ENCODE results near the gene NCKAP5L.
"Not testable (repeated sequence)": the region's sequence is repeated elsewhere in the genome, so short reads cannot be mapped to it uniquely, and the experiment has no call there.

Gene NCKAP5L

DNA sequence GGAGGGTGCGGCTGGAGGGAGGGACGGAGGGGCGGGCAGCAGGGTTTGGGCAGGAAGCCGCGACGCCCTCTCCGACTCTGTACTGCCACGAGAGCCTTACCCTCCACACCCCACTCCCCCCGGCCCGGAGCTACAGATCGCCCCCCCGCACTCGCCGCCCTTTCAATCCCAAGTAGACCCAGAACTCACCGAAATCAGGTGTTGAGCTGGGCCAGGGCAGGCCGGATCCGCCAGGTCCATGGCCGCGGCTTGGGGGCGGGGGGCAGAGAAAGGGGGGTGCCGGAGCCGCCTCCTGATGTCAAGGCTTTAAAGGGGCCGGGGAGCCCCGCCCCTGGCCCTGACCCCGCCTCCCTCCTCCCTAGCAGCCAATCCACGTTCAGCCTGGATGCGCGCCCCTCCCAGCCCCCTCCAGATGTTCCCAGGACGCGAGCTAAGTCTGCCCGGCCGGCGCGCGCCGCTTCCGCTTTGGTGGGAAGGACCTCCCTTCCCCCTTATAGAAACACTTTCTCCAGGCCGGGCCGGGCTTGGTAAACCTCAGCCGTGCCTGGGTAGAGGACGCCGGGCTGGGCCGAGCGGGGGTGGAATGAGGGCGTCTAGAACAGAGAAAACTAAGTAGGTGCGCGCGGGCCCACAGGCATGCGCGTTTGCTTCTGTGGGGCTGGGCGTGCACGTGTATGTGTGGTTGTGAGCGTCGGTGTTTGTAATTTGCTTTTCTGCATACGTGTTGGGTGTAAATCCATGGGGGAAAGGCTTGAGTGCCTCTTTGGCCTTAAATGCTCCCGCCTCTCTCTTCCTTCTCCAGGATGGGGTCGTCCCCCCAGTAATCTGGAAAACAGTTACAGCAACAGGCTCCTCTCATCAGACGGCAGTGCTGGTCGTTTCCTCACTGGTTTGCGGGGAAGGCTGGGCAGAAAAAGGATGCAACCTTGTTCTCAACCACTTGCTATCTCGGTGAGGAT lies at the start of gene NCKAP5L:
TSS of gene NCKAP5L (minus strand) at position 281 of the 959 bp plus-strand sequence. CDS start 24,369 bp downstream, outside the sequence.
- peak; percentile 98 for DNase-seq (ENCODE audit: low spot score)

GRCh38 chr12:49877066-49877465 lies 48.9 kb upstream of the NCKAP5L start:
- DNase-seq (ENCODE audit: low spot score), result no peak

GRCh38 chr12:49876070-49876469 lies 47.9 kb upstream of the NCKAP5L start:
- DNase-seq (ENCODE audit: low spot score), result no peak

DNA sequence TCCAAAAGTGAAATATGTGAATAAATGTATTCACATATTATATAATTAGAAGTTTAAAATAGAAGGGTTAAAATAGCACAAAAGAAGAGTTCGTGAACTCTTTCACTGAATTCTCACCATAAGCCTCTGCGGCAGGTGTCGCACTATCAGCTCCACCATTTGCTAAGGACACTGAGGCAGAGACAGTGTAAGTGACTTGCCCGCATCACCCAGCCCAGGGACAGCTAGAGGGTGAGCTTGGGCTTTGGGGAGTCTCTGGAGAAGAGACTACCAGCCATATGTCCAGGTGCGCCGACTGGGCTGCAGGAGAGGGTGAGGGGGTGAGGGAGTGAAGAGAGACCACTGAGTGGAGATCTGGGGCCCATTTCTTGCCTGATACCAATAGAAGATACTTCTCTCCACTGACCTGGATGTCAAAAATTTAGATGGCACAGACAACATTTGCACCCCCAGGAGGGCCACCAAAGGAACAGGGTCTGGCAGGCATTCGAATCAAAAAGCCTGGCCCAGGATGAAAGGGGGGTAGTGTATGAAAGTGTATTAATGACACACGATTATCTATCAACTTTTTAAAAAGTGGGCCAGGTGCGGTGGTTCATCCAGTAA lies 47.0 kb upstream of the NCKAP5L start:
- DNase-seq (ENCODE audit: low spot score), result no peak

DNA sequence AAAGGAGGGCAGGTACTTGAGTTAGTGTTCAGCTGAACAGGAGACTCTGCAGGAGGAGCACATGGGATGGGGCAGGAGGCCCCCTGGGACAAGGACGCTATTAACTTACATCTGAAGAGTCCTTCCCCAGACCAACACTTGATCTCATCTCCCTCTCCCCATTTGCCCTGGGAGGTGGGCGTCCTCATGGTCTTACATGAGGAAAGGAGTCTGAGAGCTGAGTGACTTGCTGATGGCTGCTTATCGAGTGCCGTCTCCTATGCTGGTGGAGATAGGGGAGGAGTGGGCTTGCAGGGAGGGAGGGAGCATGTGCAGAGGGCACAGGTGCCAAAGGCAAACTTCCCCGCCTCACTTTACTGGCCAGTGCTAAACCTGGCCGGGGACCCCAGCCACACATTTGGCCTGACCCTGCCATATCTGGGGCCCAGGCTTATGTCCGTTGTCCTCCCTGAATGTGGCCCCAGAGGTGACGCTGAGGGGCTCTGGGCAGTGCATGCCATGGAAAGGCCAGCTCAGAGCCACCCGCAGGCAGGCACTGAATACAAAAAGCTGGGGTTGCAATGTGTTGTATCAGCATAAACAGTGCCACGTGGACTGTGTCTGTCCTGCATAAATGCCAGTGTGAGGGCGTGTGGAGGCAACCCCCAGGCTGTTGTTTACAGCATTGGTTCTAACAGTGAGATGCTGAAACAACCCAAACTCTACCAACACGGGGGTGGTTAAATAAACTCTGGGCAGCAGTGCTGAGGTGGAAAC lies 46.1 kb upstream of the NCKAP5L start:
- DNase-seq (ENCODE audit: low spot score), result no peak

DNA sequence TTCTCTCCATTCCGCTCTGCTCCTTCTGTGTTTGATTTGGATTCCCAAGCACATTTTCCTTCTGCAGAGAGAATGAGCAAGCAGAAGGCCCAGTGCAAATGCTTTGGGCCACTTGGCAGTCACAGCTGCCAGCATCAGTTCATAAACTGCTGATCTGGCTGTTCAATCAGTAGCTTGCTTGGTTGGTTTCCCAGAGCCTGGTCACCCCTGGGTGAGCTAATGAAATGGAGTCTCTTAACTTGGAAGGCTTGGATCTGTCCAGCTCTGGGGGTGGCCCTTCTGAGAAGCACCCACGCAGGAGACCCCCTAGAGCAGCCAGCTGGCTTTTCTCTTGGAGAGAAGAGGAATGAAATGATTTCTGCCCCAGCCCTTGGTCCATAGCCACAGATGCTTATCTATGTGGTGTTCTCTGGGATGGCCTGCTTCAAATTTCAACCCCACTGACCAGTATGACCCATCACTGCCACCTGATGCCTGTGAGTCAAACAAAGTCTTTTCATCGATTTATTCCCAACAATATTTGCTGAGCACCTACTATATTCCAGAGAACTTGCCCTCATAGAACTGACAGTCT lies 45.2 kb upstream of the NCKAP5L start:
- no peak for DNase-seq (ENCODE audit: low spot score)

DNA sequence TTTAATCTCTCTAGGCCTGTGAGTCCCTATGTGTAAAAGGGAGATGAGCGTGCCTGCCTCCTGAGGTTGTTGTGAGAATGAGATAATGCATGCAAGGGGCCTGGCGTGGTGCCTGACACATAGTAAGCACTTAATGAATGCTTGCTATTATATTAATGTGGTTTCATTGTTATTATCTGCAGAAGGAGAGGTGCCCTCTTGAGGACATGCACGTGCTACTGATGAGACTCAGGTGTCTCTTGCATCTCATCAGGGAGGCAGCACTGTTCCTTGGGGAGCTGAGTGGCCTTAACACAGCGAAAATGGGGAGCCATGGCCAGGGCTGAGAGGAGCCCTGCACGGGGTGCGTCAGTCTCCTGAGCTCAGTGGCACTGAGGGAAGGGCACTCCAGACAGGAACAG lies 44.6 kb upstream of the NCKAP5L start:
- no peak for DNase-seq (ENCODE audit: low spot score)

GRCh38 chr12:49872381-49872780 lies 44.2 kb upstream of the NCKAP5L start:
- no peak for DNase-seq (ENCODE audit: low spot score)

DNA sequence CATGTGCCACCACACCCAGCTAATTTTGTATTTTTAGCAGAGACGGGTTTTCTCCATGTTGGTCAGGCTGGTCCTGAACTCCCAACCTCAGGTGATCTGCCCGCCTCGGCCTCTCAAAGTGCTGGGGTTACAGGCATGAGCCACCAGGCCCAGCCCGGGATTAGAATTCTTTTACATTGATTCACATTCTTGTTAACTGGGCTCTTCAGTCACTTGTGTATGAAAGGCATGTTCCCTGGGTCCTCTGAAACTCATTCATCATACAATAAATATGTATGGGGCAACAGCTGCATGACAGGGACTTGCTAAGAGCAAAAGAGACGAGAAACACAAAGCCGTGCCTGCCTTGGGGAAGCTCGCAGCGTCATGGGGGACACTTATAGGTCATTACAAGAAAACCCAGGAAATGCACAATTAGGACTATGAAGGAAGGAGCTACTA lies 43.6 kb upstream of the NCKAP5L start:
- not testable (repeated sequence) for DNase-seq (ENCODE audit: low spot score)

DNA sequence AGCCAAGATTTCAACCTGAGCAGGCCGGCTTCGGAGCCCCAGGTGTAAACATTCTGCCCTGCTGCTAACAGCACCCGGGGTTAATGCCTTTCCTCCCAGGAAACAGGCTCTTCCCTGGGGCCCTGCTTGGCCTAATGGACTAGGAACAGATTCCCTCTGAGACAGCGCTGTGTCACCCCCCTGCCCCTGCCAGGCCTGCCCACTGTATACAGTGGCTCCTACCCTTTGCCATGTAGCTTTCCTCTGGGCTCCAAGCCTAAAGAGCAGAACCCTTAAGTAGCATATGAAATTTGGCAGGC lies 43.0 kb upstream of the NCKAP5L start:
- no peak for DNase-seq (ENCODE audit: low spot score)

- DNase-seq (ENCODE audit: low spot score), result no peak
These were observed 42.5 kb upstream of the NCKAP5L start for GRCh38 chr12:49870501-49871262.

- DNase-seq (ENCODE audit: low spot score), result no peak
These were observed 41.7 kb upstream of the NCKAP5L start for GRCh38 chr12:49869816-49870500.

- DNase-seq (ENCODE audit: low spot score), result peak; percentile 76
These were observed 41.0 kb upstream of the NCKAP5L start for GRCh38 chr12:49868952-49869815.

GRCh38 chr12:49868449-49868848 lies 40.2 kb upstream of the NCKAP5L start:
- DNase-seq (ENCODE audit: low spot score), result no peak

DNA sequence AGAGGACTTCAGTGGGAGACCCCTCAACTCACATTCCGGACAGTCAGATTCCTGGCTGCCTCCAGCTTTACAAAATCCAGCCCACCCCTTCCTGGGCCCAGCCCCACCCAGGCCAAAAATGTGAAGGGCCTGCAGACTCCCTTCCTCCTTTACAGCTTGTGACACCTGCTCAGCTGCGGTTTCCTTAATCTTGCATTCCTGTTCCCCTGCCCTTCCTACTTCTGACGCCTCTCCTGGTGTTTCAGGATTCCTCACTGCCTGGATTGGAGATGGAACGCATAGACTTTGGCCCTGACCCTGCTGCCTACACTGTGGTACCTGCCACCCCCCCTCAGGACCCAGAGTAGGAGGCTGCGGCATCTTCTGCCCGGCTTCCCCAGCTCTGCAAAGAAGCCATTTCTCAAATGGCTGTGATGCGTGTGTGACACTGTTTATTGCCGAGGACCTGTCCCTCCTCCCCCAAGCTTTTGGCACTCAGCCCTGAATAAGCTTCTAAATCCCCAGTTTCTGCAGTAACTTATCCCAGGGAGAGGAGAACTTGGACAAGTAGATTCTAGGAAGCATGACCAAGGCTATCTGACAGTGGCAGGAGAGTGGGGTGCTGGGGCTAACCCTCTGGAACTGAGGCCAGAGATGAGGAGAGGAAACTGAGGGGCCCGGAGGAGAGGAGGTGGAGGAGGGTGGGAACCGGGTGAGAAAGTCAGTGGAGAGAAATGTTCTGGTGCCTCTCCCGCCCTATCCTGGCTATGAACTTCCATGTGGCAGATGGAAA lies 39.5 kb upstream of the NCKAP5L start:
- no peak for DNase-seq (ENCODE audit: low spot score)

DNA sequence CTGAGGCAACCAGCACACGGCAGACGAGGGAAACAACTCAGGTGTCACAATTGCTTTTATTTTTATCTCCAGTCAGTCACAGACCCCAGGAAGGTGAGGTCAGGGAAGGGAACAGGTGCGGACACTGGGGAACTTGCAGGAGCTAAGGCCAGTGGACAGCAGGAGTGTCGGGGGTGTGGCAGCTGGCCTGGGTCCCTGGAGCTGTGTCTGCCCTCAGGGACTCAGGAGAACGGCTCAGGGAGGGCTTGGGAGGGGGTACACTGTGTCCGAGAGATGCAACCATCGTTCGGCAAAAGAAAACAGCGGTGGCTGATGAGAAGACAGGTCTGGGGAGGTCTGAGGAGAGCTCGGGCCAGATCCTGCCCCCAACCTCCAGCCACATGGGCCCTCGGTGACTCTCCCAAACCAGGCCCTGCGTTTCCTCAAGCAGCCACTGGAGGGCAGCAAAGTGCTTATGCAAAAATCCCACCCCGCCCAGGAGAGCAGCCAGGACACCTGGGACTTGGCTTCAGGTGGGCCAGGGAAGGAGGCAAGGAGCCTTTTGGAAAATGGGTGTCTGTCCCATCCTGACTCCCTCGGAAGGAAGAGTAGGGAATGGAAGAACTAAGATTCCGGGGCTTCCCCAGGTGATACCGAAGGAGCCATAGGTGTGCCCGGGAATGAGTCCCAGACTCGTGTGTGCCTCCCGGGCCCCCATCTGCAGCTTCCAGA lies 38.8 kb upstream of the NCKAP5L start:
- peak; percentile 89 for DNase-seq (ENCODE audit: low spot score)

- DNase-seq (ENCODE audit: low spot score), result no peak
These were observed 37.5 kb upstream of the NCKAP5L start for GRCh38 chr12:49865782-49866135.

DNA sequence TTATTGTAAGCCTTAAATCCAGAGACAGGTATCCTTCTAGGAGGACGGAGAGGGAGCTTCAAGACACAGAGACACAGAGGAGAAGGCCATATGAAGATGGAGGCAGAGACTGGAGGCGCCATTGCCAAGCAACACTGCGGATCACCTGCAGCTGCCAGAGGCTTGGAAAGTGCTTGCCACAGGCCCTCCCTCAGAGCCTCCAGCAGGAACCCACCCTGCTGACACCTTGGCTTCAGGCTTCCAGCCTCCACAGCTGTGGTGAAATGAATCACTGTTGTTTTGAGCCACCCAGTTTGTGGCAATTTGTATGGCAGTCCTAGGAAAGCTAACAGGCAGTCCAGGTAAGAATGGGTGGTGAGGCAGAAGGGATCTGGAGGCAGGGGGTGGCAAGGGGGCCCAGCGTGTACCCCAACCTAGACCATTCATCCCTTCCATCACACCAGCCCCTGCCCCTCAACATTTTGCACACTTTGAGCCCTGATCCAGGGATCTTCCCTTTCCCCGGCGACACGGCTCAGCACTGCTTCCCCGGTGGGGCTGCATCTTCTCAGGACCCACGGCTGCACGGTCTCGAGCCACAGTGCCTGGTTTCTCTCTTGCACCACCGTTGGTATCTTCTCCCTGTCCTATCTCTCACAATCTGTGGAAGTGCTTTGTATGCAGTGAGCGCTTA lies 37.0 kb upstream of the NCKAP5L start:
- DNase-seq (ENCODE audit: low spot score), result no peak
